Sciatic nerve (tissue), 2 donors: ENCODE results near the gene ALOX5. TPM values are rescaled to one million over a fixed set of nuclear protein-coding genes. Genes with fewer than 3 reads are reported as not detected.

Experiments used
- ATAC-seq: fragments of 200-7000 bp; cut with Tn5 transposase; one replicate; pipeline ENCODE4 v1.9.1; 2020; ENCODE audit warnings: mild to moderate bottlenecking, moderate library complexity
- DNase-seq: peaks from one replicate; pipeline ENCODE4 v3.0.0-alpha.2; 2020; ENCODE audit warnings: low spot score
- intact Hi-C: fragments of 100-400 bp; cut with DNase I; formaldehyde crosslinking; loops from one replicate; pipeline ENCODE4 v1.14.2; 2022
- total RNA-seq: library from RNA; stranded (reverse); fragmentation: NEBNext Ultra II Directional; extraction: Animal tissue kit (Norgen Biotek cat#: 25700); gene quantifications from one replicate; pipeline ENCODE4 v1.2.1, GENCODE V29; 2021
- donor health status: DM: no; HTN: no; CAD: no.
- donor health status: DM: no; HTN: no; CAD: no.

ALOX5 gene
- total RNA-seq, 1 donor from 2014 or later = 33.7 TPM

DNA sequence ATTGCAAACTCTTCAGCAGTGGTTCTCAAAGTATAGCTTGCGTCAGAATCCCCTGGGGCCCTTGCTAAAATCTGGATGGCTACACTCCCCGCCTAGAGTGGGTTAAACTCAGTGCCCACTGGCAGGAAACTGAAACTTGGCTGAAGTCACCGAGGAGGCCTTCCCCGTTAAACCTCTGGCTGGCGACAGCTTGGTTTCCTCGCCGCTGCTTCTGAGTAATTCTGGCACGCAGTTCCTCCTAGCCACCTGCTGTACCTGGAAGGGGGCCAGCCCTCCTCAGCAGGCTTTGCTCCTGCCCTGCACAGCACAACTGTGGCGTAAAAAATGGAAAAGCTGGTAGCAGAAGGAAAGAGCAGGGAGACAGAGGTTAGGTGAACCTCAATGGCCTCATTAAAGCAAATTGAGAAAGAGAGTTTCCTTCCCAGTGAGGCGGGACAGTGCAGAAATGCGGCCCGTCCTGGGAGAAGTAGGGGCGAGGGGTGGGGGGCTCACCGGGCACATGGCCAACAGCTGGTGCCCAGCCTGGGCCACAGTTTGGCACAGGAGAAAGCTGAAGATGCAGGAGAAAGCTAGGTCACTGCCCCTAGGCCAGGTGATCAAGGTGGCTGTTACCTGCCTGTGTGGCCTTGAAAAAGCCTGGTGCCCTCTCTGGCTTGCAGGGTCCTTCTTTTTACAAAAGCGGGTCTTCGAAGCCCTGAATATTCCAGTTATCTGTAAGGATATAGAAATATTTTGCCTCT is 46.6 kb downstream of the ALOX5 start:
- peak; percentile 13 for ATAC-seq
- intact Hi-C loops = no loop called here
- DNase-seq = no peak

DNA sequence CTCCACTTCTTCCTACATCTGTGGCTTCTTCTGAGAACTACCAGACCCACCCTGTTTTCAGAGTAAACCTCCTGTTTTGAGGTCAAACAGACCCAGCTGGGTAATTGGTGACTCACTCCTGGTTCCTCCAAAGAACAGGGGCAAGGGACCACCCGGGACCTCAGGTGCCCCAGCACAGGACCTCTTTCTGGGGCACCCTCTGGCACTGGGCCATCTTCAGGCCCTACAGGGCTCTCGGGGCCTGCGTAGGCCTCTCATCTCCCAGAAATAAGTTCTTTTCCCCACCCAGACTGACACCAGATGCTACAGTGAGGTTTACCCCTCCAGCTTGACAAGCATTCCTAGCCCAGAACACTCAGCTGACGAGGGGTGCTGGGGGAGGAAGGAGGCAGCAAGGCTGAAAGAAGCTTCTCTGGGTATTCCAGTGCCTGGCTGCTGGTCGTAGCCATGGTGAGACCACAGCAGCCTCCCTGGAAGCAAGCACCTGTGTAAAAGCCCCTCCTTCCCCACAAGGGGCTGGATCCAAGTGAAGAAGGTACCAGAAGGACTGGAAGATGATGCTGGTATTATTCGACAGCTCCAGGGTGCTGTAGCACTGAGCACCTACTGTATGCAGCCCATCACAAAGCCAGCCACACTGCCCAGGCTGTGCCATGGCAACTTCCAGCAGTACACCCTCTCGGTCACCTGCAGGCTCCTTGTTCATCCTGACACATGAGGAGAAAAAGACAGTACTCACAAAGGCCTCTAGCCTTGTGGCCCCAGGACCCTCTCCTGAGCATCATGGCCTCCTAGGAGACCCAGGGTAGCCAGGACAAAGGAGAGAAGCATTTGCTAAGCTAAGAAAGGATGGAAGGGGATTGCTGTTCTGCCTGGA is 47.4 kb downstream of the ALOX5 start:
- ATAC-seq (no peak), DNase-seq (no peak)
- intact Hi-C loops = no loop called here

DNA sequence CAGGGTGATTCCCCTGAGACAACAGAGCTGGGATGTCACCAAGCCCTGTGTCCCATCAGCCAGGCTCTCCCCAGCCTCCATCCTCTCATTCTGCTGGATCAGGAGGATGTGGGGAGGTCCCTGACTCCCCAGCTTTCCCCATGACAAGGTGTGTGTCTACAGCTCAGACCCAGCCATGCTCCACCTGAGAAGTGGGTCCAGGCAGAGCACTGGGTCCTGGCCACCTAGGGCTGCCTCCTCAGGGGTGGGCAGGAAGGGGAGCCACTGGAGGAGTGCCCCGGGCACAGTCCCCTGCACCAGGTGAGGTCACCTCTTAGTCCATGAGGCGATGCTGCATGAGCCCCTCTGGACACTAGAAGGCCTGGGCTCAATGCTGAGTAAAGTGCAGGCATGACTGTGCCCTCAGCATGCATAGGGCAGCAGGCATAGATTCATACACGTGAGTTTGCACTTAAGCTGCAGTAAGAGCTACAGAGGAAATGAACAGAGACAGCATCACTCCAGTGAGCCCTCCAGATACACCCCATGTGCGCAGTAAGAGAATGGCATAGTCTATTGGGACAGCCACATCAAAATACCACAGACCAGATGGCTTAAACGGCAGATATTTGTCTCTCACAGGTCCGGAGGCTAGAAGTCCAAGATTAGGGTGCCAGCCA is 48.3 kb downstream of the ALOX5 start:
- DNase-seq = no peak
- intact Hi-C loops = no loop called here

DNA sequence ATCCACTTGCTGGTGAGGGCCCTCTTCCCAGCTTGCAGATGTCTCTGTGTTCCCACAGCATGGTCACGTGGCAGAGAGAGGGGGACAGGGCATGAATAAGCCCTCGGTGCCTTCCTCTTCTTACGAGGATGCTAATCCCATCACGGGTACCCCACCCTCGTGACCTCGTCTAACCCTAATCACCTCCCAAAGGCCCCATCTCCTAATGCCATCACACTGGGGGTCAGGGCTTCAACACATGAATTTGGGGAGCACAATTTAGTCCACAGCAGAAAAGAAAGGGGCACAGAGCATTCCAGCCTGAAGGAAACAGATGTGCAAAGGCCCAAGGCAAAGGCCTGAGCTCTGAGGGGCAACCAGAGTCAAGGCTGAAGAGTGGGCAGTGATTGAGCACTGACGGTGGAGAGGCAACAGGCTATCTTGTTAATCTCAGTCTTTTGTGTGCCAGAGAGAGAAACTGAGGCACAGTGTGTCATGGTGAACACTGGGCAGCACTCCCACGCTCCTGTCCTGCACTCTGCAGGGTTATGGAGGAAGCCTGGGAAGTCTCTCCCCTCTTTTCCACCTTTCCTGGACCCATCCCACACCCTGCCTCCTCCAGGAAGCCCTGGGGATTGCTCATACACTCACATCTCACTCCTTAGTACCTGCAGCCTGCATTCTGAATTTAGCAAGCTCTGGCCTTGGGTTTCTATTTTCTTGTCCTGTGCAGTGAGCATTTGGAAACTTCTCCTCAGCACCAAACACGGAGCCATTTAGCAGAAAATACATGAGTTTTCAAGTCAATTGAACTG is 49.0 kb downstream of the ALOX5 start:
- DNase-seq = no peak
- intact Hi-C loops = no loop called here
- no peak for ATAC-seq

More for the DNA sequence above, 48.3 kb downstream of the ALOX5 start:
- ATAC-seq = no peak

DNA sequence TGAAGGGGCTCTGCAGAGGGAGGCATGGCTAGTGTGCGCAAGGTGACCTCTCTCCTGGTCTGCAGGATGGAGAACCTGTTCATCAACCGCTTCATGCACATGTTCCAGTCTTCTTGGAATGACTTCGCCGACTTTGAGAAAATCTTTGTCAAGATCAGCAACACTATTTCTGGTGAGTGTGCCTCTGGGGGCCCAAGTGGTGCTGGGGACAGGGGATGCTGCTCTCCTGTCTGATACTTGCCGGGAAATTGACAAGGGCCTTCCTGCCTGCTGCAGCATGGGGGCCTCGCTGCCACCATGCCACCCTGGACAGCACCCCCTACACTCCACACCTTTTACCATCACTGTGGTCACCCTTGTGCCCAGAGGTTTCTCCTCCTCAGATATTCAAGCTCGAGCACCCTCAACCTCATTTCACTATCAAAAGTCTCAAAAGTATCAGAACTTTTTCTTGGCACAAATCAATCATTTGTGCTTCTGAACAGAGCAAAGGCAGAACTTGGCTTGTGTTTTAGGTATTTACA is 50.0 kb downstream of the ALOX5 start:
- intact Hi-C loops = no loop called here
- DNase-seq (no peak), ATAC-seq (no peak)

DNA sequence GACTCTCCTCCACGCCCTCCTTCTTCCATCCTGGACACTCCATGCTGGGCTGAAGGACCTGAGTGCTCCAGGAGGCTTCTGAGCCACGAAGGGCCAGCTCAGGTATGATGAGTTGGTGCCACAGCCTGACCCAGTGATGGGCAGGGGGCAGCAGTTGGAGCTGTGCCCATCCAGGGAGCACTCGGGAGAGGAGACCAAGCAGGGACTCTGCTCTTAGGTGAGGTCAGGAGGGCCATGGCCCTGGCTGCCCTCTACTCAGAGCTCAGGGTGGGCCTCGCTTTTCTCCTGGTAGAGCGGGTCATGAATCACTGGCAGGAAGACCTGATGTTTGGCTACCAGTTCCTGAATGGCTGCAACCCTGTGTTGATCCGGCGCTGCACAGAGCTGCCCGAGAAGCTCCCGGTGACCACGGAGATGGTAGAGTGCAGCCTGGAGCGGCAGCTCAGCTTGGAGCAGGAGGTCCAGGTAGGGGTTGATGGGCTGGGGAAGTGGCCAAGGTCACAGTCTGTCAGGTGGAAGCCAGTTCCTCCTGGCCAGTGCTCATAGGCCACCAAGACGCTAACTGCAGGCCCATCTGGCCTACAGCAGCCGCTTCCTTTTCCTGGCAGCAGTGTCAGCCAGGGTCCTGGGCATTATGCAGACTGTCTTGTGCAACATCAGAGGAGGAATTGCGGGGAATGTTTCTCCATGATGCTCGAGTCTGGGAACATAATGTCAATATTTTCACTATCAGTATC is 50.8 kb downstream of the ALOX5 start:
- intact Hi-C loops = no loop called here
- DNase-seq (no peak), ATAC-seq (peak; percentile 50)

DNA sequence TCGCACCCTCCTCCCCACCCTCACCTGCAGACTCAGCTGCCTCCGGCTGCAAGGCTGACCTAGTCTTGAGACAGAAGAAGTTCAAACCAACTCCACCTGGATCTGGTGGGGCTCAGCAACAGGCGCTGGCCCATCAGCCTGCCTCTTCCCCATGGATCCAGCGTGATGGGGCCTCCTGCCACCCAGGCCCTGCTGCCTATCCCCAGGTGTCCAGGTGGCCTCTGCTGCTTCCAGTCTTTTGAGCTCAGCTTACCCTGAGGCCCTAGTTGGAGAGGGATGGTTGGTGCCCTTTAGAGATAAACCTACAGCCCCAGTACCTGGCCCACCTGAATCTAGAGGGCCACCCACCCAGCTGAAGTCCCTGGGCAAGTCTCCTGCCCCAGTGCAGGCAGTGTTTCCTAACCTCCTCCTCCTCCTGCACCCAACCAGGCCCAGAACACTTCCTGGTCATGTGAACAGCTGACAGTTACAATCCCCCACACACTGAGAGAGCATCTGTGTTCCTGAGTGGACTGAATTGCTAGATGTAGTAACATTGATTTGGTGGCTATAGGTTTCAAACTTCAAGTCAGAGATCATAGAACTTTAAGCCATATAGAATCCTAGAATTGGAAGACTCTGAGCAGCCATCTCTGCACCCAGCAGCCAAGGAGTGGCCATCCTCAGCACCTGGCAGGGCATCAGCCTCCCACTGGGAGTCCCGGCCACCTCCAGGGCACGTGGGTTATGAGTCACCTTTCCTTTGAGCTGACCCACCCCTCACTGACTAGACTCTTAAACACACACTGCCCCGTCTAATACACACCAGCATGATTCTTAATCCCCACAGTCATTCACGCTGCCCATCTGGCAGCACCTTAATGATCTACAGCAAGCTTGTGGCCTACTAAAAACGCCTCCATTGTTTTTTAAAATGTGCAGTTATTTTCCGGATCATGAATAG is 51.9 kb downstream of the ALOX5 start:
- intact Hi-C loops = no loop called here
- ATAC-seq (no peak), DNase-seq (peak; percentile 48)

DNA sequence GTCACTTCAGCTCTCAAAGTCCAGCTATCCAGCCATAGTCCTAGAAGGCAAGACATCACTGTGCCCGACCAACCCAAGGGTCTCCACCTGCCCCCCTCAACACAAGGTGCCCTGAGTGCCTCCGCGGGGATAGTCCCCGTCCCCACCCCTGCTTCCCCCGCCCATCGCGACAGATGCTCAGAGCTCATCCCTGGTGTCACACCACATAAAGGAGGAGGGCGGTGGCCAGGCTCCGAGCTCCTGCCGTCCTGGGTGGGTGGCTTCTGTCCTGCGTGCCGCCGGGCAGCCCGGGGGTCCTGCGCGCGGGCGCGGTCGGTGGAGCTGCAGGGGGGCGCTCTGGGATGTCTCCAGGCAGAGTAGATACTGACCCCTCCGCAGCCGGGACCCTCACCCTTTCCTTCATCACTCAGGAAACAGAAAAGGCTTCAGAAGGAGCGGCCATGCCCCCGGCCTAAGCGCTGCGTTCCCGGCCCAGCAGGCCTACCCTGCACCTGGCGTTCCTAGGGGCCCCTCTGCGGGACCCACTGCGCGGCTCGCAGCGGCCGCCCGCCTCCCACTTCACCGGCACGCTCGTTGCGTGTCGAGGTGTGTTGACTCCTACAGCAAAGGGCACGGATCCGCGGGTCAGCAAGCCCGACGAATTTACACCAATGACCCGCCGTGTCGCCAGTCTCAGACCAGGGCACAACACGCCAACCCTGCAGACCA is 53.4 kb downstream of the ALOX5 start:
- ATAC-seq = no peak
- DNase-seq = peak; percentile 45
- intact Hi-C loops = no loop called here

DNA sequence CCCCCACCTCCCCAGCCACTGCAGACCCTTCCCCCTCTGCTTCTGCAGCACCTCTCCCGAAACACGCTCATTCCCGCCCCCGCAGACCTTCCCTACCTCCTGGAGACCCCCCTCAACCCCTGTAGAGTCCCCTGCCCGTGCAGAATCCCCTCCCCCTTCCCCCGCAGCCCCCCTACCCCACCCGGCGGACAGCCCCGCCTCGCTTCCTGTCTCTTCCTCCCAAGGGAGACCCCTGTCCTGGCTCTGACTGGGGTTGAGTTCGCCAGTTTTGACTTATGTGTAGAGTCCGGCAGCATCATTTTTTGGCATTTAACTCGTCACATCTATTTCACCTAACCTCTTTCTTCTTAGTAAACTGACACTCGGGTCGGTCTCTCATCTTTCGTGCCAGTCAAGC is 54.0 kb downstream of the ALOX5 start:
- intact Hi-C loops = no loop called here
- DNase-seq (peak; percentile 51), ATAC-seq (no peak)

DNA sequence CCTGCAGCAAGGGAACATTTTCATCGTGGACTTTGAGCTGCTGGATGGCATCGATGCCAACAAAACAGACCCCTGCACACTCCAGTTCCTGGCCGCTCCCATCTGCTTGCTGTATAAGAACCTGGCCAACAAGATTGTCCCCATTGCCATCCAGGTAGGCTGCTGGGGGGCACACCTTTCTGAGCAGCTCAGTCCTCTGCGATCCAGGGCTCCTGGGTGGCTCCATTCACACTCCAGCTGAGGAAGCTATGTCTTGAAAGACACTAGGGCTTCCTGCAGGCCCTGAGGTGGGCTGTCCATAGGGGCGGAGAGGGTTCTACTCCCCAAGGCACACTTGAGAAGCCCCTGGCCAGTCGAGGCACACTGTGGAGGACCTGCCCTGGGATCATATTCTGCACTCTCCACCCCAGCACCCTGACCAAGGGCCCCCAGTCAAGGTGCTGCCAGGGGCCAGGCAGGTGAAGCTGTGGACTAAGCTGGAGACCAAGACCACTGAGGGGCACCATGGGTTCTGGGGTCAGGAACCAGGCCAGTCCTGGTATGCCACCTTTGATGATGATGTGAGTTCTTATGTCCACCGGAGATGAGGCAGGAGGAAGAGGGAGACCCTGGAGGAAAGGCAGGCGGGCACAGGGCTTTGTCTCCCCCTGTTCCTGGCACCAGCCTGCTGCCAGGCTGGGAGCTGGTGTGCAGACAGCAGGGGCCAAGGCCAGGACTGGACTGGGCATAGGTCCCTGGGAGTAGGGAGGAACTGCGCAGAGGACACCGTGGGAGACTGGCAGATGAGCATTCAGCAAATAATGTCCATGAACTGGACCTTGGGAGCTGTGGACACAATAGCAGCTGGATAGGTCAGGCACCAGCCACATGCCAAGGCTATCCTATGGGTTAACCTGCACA is 54.8 kb downstream of the ALOX5 start:
- ATAC-seq = no peak
- intact Hi-C loops = no loop called here
- no peak for DNase-seq

DNA sequence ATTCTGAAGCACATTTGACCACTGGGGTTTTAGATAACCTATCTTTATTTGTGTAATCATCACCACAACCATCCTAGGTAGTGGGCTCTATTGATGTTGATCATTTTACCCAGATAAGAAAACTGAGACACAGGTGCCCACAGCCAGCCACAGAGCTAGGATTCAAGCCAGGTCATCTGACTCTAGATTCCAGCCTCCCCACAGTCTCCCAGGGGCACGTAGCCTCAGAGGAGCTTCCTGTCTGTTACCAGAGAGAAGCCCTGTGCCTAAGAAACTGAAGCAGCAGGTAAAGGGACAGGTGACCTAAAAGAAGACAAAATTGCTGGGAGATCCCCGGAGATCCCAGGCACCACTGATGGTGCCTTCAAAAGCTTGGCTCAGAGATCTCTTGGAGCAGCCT is 55.8 kb downstream of the ALOX5 start:
- no peak for ATAC-seq
- no peak for DNase-seq
- intact Hi-C loops = no loop called here

DNA sequence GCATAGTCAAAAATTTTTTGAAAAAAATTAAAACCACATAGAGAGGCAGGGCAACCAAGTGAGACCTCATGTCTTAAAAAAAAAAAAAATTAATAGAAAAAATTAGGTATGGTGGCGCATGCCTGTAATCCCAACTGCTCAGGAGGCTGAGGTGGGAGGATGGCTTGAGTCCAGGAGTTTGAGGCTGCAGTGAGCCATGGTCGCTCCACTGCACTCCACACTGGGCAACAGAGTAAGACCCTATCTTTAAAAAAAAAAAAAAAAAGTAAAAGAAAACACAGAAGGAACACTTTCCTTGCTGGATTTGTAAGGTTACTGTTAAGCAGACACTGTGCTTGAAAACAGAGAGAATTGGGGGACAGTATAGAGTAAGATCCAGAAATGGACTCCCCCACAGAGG is 58.1 kb downstream of the ALOX5 start:
- no peak for DNase-seq
- intact Hi-C loops = no loop called here
- ATAC-seq = no peak

DNA sequence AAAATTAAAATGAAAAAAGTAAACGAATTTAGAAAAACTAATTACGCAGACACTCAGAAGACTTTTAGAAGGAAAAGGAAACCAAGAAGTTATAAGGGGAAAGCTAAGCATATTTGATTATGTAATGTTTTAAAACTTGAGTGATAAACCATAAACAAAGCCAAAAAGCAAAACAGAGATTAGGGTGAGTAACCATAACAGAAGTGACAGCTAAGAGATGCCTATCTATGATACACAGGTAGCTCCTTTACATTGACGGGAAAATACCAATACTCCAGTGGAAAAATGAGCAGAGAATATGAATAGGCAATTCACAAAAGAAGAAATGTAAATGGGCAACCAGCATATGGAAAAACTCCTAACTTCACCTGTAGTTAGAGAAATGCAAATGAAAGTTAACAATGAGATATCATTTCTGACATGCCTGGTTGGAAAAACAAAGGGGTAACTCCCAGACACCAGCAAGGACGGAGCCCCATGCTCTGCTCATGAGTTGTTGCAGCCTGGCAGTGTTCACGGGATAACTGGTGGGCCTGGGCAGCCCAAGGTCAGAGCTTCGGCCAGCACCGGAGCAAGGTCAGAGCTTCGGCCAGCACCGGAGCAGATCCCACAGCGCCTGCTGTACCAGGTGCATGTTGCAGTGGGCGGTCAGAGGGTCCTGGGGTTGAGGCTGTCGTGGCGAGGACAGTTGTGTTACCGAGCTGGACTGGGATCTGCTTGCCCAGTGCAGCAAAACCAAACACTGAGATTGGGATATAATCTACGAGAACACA is 58.9 kb downstream of the ALOX5 start:
- ATAC-seq = no peak
- peak; percentile 44 for DNase-seq
- intact Hi-C loops = no loop called here

DNA sequence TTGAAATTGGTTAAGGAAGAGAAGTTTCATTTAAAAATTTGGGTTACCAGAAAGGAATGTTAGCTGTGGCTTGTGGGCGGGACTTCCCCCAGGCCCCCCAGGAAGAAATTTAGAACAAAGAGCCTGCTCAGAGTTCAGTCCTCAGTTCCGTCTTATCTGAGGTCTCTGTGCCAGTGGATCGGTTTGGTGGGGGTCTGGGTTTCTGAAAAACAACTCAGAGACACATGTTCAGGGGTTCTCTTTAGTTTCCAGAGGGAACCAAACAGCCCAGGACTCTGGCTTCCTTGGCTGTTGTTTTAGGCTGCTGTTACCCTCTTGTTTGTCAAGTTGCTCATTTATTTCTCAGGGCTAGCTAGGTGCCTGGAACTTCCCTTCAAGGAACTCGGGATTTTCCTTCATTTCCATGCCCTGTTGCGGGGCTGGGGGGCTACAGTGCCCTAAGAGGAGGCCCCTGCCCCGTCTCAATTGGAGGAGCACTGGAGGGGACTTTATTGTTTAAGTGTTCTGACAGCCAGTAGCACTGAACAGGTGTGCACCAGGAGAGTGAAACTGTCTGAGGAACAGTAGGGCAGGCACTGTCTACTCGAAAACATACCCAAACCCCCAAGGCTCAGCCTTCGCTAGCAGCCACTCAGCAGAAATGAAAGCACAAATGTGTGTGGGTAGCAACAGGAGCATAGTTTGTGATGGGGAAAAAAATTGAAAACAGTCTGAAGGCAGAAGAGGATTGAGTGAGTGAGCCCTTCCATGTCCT is 59.9 kb downstream of the ALOX5 start:
- no peak for DNase-seq
- ATAC-seq = no peak
- intact Hi-C loops = no loop called here
